ENCODE measurements around the gene DPYD. TPM values are rescaled to one million over a fixed set of nuclear protein-coding genes. Genes with fewer than 3 reads are reported as not detected.

DPYD gene
- total and polyA plus RNA-seq, 10 of the 15 experiments (the other 5 are each of a cell fraction or from before 2014, with no cell fraction given), result 5.7 to 23.8 (median 10.2) TPM

DNA sequence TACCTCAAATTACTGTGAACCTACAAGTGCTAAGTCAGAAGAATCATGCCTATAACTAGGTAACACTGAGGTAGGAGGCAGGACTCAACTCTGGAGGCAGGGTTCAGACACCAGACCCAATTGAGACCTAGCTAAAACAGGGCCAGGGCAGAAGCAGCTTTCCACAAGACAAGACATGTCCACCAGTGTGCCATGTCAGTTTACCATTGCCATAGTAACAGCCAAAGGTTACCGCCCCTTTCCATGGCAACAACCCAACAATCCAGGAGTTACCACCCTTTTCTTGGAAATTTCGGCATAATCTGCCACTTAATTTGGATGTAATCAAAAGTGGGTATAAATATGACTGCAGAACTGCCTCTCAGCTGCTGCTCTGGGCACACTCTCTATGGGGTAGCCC lies 432.3 kb downstream of the DPYD start:
- ChIA-PET RAD21 (ENCODE audit: unreplicated experiment) (interaction anchor here (1.2 kb wide), 1 partner anchor 160 kb away, joined by 3 read pairs; no protein-coding TSS in a partner anchor), POLR2A (no interaction called here), SMC1A (ENCODE audit: uncharacterized antibody, unreplicated experiment) (interaction anchor here (0.6 to 1.3 kb wide), 8 partner anchors 11 to 187 kb away, joined by 3 to 6 read pairs (median 3); no protein-coding TSS in a partner anchor), CTCF (interaction anchor here (1.4 kb wide), 1 partner anchor 18 kb away, joined by 5 read pairs; no protein-coding TSS in a partner anchor)
- H3K27me3 ChIP-seq (replicated peaks in 1 of 2; ENCODE audit: control insufficient read depth in 2 of 2, insufficient read depth in 2 of 2, low read length in 1 of 2), result no peaks in the 10 kb centered on the region
- no peaks in the 10 kb centered on the region for H3K4me1 ChIP-seq (ENCODE audit: control insufficient read depth, insufficient read depth, low read length)
- no peak; the same call in 2 of the 3 replicates for ATAC-seq
- WGBS (ENCODE audit: insufficient coverage, insufficient replicate concordance, low lambda C conversion rate, missing lambda C conversion rate), result 37% methylated on average over 2 of the region's 2 CpGs
- no peaks in the 10 kb centered on the region for H3K79me2 ChIP-seq (ENCODE audit: control insufficient read depth, insufficient read depth, low read length)
- BruUV-seq (replicated peaks), result no TSS peak
- TF ChIP-seq BCL11A (IDR thresholded peaks at IDR 0.05; ENCODE audit: low read depth, low read length) (no peak), RELA (IDR thresholded peaks at IDR 0.05; ENCODE audit: borderline replicate concordance, partially characterized antibody) (no peak), SRF (IDR thresholded peaks at IDR 0.05; ENCODE audit: low read depth in 2 of 2, low read length in 2 of 2) (no peak), EP300 (IDR thresholded peaks at IDR 0.05; ENCODE audit: borderline replicate concordance in 1 of 2, control insufficient read depth in 1 of 2, low read depth in 2 of 2, low read length in 2 of 2) (no peak), KLF5 (IDR thresholded peaks at IDR 0.05; ENCODE audit: partially characterized antibody) (no peak), NR2F1 (conservative IDR thresholded peaks at IDR 0.05) (no peak), TCF7 (IDR thresholded peaks at IDR 0.05; ENCODE audit: borderline replicate concordance) (no peak), CEBPB (IDR thresholded peaks at IDR 0.05; ENCODE audit: borderline replicate concordance in 1 of 2, low read depth in 2 of 2, low read length in 2 of 2) (no peak), CUX1 (IDR thresholded peaks at IDR 0.05; ENCODE audit: insufficient replicate concordance, low read depth, low read length) (no peak), CREM (IDR thresholded peaks at IDR 0.05; ENCODE audit: low read depth) (no peak), HDAC2 (IDR thresholded peaks at IDR 0.05) (no peak), TARDBP (IDR thresholded peaks at IDR 0.05; ENCODE audit: borderline replicate concordance) (no peak), JUNB (IDR thresholded peaks at IDR 0.05) (no peak), SIX5 (IDR thresholded peaks at IDR 0.05; ENCODE audit: low read depth, low read length, severe bottlenecking) (no peak), ZNF622 (IDR thresholded peaks at IDR 0.05) (no peak)
- in situ Hi-C loops (cut with MboI) (no loop called here), intact Hi-C loops (cut with micrococcal nuclease; ENCODE audit: unreplicated experiment) (no loop called here)
- H3K9me3 ChIP-seq (replicated peaks; ENCODE audit: control insufficient read depth, insufficient read depth, low read length), result no peaks in the 10 kb centered on the region; the same call in 2 of the 3 replicates
- FAIRE-seq, result no peak
- H3K27ac ChIP-seq (ENCODE audit: control insufficient read depth, insufficient read depth), result no peak overlapping the region
- no peaks in the 10 kb centered on the region for H3K36me3 ChIP-seq (ENCODE audit: control insufficient read depth in 2 of 2, insufficient read depth in 2 of 2, low read length in 1 of 2)
- no peaks in the 10 kb centered on the region for H4K20me1 ChIP-seq (ENCODE audit: control insufficient read depth, insufficient read depth)
- H3K4me2 ChIP-seq (ENCODE audit: control insufficient read depth, insufficient read depth), result no peak overlapping the region
- DNase-seq (ENCODE audit: low read depth, low spot score), result no peak
- no peak overlapping the region for H2AFZ ChIP-seq (ENCODE audit: control insufficient read depth, low read depth, low read length)
- no peak overlapping the region for H3K9ac ChIP-seq (ENCODE audit: control insufficient read depth, insufficient read depth, low read length)
- H3K4me3 ChIP-seq, result no peak overlapping the region

Measured in GM12878 (cell line).